Smooth muscle cell of the coronary artery (primary cell): ENCODE measurements around the gene RSPO1. TPM values are rescaled to one million over a fixed set of nuclear protein-coding genes. Genes with fewer than 3 reads are reported as not detected.

Source experiments
- total RNA-seq: library from RNA; depleted of rRNA; stranded (reverse); fragments of >200 nt; gene quantifications from 2 replicates; pipeline ENCODE4 v1.2.3, GENCODE V29; 2014; ENCODE audit warnings: low replicate concordance

Gene RSPO1
- under 0.01 and 0.35 TPM in 2 replicates for total RNA-seq

GRCh38 chr1:37634244-37634991 lies at the start of gene RSPO1:
TSS of gene RSPO1 (minus strand) at chr1:37634892. CDS start at chr1:37629661, 5,231 bp downstream.

DNA sequence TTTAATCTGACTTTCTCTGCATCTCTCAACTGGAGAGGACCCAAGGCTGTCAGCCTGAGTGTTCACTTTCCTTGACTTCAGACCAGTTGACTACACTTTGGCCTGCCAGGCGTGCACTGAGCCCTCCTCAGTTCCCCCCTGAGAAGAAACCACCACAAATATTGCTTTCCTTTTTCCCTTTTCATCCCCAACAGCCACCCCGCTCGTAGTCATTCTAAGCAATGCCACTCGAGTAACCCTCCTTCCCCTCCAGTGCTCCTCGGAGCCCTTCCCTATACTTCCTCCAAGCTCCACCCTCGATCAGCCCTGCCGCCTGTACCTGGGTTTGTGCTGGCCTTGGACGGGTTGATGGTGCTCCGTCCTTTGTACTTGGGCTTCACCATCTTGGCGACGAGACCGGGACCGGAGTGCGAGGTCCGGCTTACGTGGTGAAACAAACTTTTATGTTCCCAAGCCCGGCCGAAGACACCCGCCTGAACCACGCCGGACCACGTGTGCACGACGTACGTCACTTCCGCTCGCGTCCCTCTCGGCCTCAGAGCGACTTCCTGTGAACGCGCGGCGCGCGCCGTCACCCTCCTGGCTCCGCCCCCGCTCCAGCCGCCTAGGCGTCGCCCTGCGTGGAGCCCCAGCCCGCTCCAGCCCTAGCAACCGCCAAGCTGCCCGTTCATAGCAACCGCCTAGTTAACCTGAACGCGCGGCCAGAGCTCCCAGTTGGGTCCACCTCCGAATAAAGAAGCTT lies 39.1 kb downstream of the RSPO1 start, which contains the start of gene GNL2:
TSS of gene GNL2 (minus strand) at position 498 of the 742 bp plus-strand sequence. CDS start at position 383, 115 bp downstream.

Other genes with a start within 250 kb of the RSPO1 start
- 2.2 and 15.3 TPM in 2 replicates for gene ZC3H12A, start 160.3 kb downstream of the RSPO1 start, total RNA-seq
- gene MEAF6, start 120.1 kb downstream of the RSPO1 start, total RNA-seq = 25.0 and 31.5 TPM in 2 replicates
- 15.6 and 16.3 TPM in 2 replicates for gene SNIP1, start 80.6 kb downstream of the RSPO1 start, total RNA-seq
- 3.2 and 6.7 TPM in 2 replicates for gene DNALI1, start 78.0 kb downstream of the RSPO1 start, total RNA-seq
- 56.4 and 97.3 TPM in 2 replicates for gene GNL2, start 39.0 kb downstream of the RSPO1 start, total RNA-seq
- 0.23 and 1.9 TPM in 2 replicates for gene CDCA8, start 57.6 kb upstream of the RSPO1 start, total RNA-seq
- gene EPHA10, start 130.2 kb upstream of the RSPO1 start, total RNA-seq = not detected in 2 replicates
- 0.35 and 0.38 TPM in 2 replicates for gene MANEAL, start 159.0 kb upstream of the RSPO1 start, total RNA-seq
- gene C1orf122, start 172.9 kb upstream of the RSPO1 start, total RNA-seq = 4.7 and 27.9 TPM in 2 replicates
- 4.4 and 17.4 TPM in 2 replicates for gene YRDC, start 173.3 kb upstream of the RSPO1 start, total RNA-seq
- gene MTF1, start 224.7 kb upstream of the RSPO1 start, total RNA-seq = 1.9 and 2.0 TPM in 2 replicates